Epithelial cell of esophagus (primary cell): ENCODE measurements around the gene MFSD2A.
A peak's percentile ranks its signal among the peaks of the same experiment; 100 is the strongest.

Experiments
- DNase-seq: peaks from one replicate; pipeline ENCODE4 v3.0.0; 2010; ENCODE audit warnings: low read depth
- H3K4me3 ChIP-seq: 2 replicates; pipeline ENCODE4 v1.5.1; 2011; ENCODE audit warnings: mild to moderate bottlenecking, low read length, control low read depth
- TF ChIP-seq, protein P1 (sequence below): IDR thresholded peaks from 2 replicates; pipeline ENCODE4 v1.5.1; 2011; ENCODE audit warnings: low read depth, mild to moderate bottlenecking, low read length, control low read depth, inconsistent platforms; ENCODE audit not compliant: insufficient read depth; ENCODE audit errors: missing control alignments

MFSD2A gene

GRCh38 chr1:39990428-39990827 is 35.5 kb downstream of the MFSD2A start:
- TF ChIP-seq, protein P1, sequence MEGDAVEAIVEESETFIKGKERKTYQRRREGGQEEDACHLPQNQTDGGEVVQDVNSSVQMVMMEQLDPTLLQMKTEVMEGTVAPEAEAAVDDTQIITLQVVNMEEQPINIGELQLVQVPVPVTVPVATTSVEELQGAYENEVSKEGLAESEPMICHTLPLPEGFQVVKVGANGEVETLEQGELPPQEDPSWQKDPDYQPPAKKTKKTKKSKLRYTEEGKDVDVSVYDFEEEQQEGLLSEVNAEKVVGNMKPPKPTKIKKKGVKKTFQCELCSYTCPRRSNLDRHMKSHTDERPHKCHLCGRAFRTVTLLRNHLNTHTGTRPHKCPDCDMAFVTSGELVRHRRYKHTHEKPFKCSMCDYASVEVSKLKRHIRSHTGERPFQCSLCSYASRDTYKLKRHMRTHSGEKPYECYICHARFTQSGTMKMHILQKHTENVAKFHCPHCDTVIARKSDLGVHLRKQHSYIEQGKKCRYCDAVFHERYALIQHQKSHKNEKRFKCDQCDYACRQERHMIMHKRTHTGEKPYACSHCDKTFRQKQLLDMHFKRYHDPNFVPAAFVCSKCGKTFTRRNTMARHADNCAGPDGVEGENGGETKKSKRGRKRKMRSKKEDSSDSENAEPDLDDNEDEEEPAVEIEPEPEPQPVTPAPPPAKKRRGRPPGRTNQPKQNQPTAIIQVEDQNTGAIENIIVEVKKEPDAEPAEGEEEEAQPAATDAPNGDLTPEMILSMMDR: no peak
- H3K4me3 ChIP-seq: no peak overlapping the region

GRCh38 chr1:39992234-39992633 is 37.3 kb downstream of the MFSD2A start:
- TF ChIP-seq, protein P1: no peak
- DNase-seq: peak; percentile 70
- H3K4me3 ChIP-seq: no peak overlapping the region

More at GRCh38 chr1:39990428-39990827, 35.5 kb downstream of the MFSD2A start:
- peak; percentile 83 for DNase-seq

- no peak overlapping the region for H3K4me3 ChIP-seq
- no peak for DNase-seq
- TF ChIP-seq, protein P1: no peak
These were observed 37.9 kb downstream of the MFSD2A start for GRCh38 chr1:39992888-39993287.

DNA sequence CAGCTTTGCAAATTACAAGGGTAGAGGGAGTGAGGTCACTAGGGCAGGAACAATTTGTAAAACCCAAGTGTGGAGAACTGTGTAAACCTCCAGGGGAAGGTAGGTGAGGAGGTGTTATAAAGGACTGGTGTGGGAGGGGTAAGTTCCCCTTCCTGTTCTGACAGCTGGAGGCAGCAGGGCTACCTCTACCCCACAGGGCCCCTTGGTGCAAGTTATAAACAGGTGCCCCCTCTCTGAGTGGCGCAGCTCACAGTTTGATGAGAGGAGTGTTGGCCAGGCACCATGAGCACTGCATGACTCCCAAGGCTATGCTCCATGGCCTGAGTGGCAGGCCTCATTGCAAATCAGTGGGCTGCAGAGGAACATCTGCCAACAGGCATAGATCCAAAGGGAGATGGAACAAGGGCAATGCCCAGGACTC is 41.0 kb downstream of the MFSD2A start:
- TF ChIP-seq, protein P1: no peak
- H3K4me3 ChIP-seq: no peak overlapping the region
- no peak for DNase-seq

DNA sequence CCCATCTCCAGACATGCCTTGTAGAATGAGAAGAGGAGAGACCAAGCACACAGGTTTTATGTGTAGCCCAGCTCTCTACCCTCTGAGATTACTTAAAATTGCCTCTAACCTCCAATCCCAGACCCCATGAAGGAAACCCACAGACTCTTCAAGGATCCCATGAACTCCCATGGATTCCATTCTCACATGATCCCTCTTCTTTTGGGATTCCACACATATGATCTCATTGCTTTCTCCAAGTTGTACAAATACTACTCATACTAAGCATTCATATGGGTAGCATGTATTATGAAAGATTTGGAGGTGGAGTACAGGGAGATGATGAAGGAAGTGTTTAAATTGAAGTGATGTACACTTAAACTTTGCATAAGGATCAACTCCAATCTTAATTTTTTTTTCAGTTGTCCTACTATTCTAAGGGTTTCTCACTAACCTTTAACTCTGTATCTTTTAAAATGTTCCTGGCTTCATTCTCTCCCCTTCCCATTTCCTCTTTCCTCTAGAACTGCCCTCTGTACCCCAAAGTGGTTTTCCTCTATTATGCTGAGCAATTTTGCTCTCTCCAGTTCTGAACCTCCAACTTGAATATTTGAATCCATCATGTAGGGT is 41.6 kb downstream of the MFSD2A start:
- H3K4me3 ChIP-seq: no peak overlapping the region
- TF ChIP-seq, protein P1: no peak
- no peak for DNase-seq

GRCh38 chr1:40001456-40001855 is 46.5 kb downstream of the MFSD2A start:
- no peak overlapping the region for H3K4me3 ChIP-seq

More at GRCh38 chr1:40001456-40001855, 46.5 kb downstream of the MFSD2A start:
- DNase-seq: no peak
- TF ChIP-seq, protein P1: no peak
